ENCODE data around the gene INHBA.

DNA sequence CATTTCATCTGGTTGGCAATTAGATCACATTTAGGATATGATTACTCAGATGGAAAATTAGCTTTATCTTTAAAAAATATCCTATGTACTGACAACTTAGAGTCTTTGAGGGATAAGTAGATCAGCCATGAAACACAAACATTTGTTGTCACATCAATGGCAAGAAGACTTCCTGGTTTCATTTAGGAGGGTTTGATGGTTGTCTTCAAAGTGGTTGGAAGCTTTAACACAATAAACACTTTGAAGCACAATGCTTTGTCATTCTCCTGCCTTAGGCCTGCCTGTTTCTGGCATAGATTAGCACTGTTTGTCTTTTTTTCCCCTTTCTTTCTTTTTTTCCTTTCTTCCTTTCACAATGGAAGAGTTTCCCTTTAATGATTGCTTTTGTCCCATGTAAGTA lies 20.5 kb downstream of the INHBA start:
- TF ChIP-seq YY1 (IDR thresholded peaks at IDR 0.05; ENCODE audit: insufficient read depth, insufficient read length) (no peak), ZNF274 (IDR thresholded peaks at IDR 0.05; ENCODE audit: low read depth, low read length) (no peak), SUZ12 (IDR thresholded peaks at IDR 0.05; ENCODE audit: extremely low read depth, insufficient read depth, insufficient read length) (no peak)
